ENCODE data around the gene BOD1L1. TPM values are rescaled to one million over a fixed set of nuclear protein-coding genes. Genes with fewer than 3 reads are reported as not detected.
"Not testable (repeated sequence)": the region's sequence is repeated elsewhere in the genome, so short reads cannot be mapped to it uniquely, and the experiment has no call there.

Gene BOD1L1
- total RNA-seq, 6 experiments from 2014 or later = 22.9 to 24.9 (median 24.6) TPM

- Mint-ChIP-seq H3K36me3 (ENCODE audit: low read depth) (peaks cover 38% of the 10 kb centered on the region), H3K9me3 (no peaks in the 10 kb centered on the region), H3K4me3 (no peak overlapping the region), H3K4me1 (ENCODE audit: low read depth) (no peaks in the 10 kb centered on the region), H3K27me3 (ENCODE audit: insufficient read depth) (peaks cover 1% of the 10 kb centered on the region; the same call in 1 of the 2 replicates), H3K27ac (no peak overlapping the region)
- no peak for TF ChIP-seq CTCF (IDR thresholded peaks at IDR 0.05)
- DNase-seq = no peak
Measured at GRCh38 chr4:13570916-13571315, 56.6 kb downstream of the BOD1L1 start.

GRCh38 chr4:13567125-13567524, 60.4 kb downstream of the BOD1L1 start:
- TF ChIP-seq CTCF (IDR thresholded peaks at IDR 0.05) = no peak
- no peaks in the 10 kb centered on the region for H3K9me3 Mint-ChIP-seq

GRCh38 chr4:13562876-13563275, 64.6 kb downstream of the BOD1L1 start:
- H3K27me3 Mint-ChIP-seq (ENCODE audit: insufficient read depth) = no peaks in the 10 kb centered on the region
- no peak overlapping the region for H3K4me3 Mint-ChIP-seq
- TF ChIP-seq CTCF (IDR thresholded peaks at IDR 0.05) = no peak
- no peaks in the 10 kb centered on the region; the same call in 1 of the 2 replicates for H3K9me3 Mint-ChIP-seq
- H3K4me1 Mint-ChIP-seq (ENCODE audit: low read depth) = peaks cover 38% of the 10 kb centered on the region
- no peak overlapping the region for H3K27ac Mint-ChIP-seq
- H3K36me3 Mint-ChIP-seq (ENCODE audit: low read depth) = peaks cover 27% of the 10 kb centered on the region
- DNase-seq = no peak

More at GRCh38 chr4:13567125-13567524, 60.4 kb downstream of the BOD1L1 start:
- Mint-ChIP-seq H3K4me3 (no peak overlapping the region), H3K27ac (no peak overlapping the region), H3K36me3 (ENCODE audit: low read depth) (peaks cover 28% of the 10 kb centered on the region), H3K27me3 (ENCODE audit: insufficient read depth) (no peaks in the 10 kb centered on the region), H3K4me1 (ENCODE audit: low read depth) (no peaks in the 10 kb centered on the region; the same call in 1 of the 2 replicates)
- DNase-seq = no peak

GRCh38 chr4:13561673-13562072, 65.9 kb downstream of the BOD1L1 start:
- DNase-seq = no peak
- H3K4me1 Mint-ChIP-seq (ENCODE audit: low read depth) = peaks cover 44% of the 10 kb centered on the region
- H3K4me3 Mint-ChIP-seq = no peak overlapping the region
- no peaks in the 10 kb centered on the region; the same call in 1 of the 2 replicates for H3K9me3 Mint-ChIP-seq
- H3K27me3 Mint-ChIP-seq (ENCODE audit: insufficient read depth) = no peaks in the 10 kb centered on the region
- H3K36me3 Mint-ChIP-seq (ENCODE audit: low read depth) = peaks cover 21% of the 10 kb centered on the region
- H3K27ac Mint-ChIP-seq = no peak overlapping the region
- TF ChIP-seq CTCF (IDR thresholded peaks at IDR 0.05) = no peak

GRCh38 chr4:13560111-13560510, 67.4 kb downstream of the BOD1L1 start:
- H3K9me3 Mint-ChIP-seq; H3K4me3 Mint-ChIP-seq; DNase-seq; H3K27me3 Mint-ChIP-seq (ENCODE audit: insufficient read depth): not testable (repeated sequence)
- Mint-ChIP-seq H3K27ac (0 out of 2 replicates have a peak overlapping the region, but pooled peaks have one; percentile 3), H3K4me1 (ENCODE audit: low read depth) (peaks cover 44% of the 10 kb centered on the region), H3K36me3 (ENCODE audit: low read depth) (peaks cover 14% of the 10 kb centered on the region)

- Mint-ChIP-seq H3K36me3 (ENCODE audit: low read depth) (peaks cover 14% of the 10 kb centered on the region), H3K27me3 (ENCODE audit: insufficient read depth) (no peaks in the 10 kb centered on the region), H3K27ac (peak overlapping the region; percentile 40), H3K4me3 (peak overlapping the region; percentile 52), H3K9me3 (no peaks in the 10 kb centered on the region; the same call in 1 of the 2 replicates), H3K4me1 (ENCODE audit: low read depth) (peaks cover 44% of the 10 kb centered on the region)
- no peak for TF ChIP-seq CTCF (IDR thresholded peaks at IDR 0.05)
- peak; percentile 77 for DNase-seq
Measured at GRCh38 chr4:13559413-13559812, 68.1 kb downstream of the BOD1L1 start.
